ENCODE data around the gene TMCO1. TPM values are rescaled to one million over a fixed set of nuclear protein-coding genes. Genes with fewer than 3 reads are reported as not detected.

Gene TMCO1
- total and polyA plus RNA-seq, 2 donors from 2014 or later, result 109 to 149 TPM

DNA sequence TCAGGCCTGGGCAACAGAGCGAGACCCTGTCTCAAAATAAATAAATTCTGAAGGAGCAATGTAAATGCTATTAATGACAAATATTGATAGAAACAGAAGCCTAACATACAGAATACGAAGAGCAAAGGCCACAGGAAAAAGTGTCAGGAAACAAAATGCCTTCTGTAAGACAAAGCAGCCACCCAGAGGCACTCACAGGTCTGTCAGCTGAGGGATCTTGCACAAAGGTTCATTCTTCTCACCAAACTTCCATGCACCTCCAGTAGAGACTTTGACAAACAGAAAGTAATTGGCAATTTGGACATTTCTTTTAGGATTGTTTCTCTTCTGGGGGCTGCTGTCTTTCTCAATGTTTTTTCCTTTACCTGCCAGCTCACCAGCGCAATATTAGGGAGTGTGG lies 69.1 kb downstream of the TMCO1 start:
- FAIRE-seq (no peak), DNase-seq (no peak)
- TF ChIP-seq, protein P1, sequence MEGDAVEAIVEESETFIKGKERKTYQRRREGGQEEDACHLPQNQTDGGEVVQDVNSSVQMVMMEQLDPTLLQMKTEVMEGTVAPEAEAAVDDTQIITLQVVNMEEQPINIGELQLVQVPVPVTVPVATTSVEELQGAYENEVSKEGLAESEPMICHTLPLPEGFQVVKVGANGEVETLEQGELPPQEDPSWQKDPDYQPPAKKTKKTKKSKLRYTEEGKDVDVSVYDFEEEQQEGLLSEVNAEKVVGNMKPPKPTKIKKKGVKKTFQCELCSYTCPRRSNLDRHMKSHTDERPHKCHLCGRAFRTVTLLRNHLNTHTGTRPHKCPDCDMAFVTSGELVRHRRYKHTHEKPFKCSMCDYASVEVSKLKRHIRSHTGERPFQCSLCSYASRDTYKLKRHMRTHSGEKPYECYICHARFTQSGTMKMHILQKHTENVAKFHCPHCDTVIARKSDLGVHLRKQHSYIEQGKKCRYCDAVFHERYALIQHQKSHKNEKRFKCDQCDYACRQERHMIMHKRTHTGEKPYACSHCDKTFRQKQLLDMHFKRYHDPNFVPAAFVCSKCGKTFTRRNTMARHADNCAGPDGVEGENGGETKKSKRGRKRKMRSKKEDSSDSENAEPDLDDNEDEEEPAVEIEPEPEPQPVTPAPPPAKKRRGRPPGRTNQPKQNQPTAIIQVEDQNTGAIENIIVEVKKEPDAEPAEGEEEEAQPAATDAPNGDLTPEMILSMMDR (IDR thresholded peaks at IDR 0.05; ENCODE audit: borderline replicate concordance, extremely low read depth, insufficient read depth), result no peak
- H3K9me3 ChIP-seq (ENCODE audit: control insufficient read depth in 2 of 3, insufficient read depth in 1 of 3, low read length in 3 of 3), result no peaks in the 10 kb centered on the region
- H3K4me1 ChIP-seq (ENCODE audit: control insufficient read depth in 2 of 3, insufficient read depth in 2 of 3, low read depth in 1 of 3, low read length in 3 of 3), result peaks cover 0 to 10% (median 0%) of the 10 kb centered on the region in 3 donors
- H3K4me3 ChIP-seq (ENCODE audit: low read length in 3 of 3), result no peak overlapping the region
- intact Hi-C loops (cut with DNase I), result no loop called here
- no peak overlapping the region for H3K9ac ChIP-seq (ENCODE audit: low read length in 3 of 3)
- H3K27me3 ChIP-seq (ENCODE audit: control insufficient read depth, insufficient read depth, low read length), result no peaks in the 10 kb centered on the region
- no peak overlapping the region for H3K27ac ChIP-seq (ENCODE audit: low read depth in 2 of 2, low read length in 2 of 2)
- no peaks in the 10 kb centered on the region for H3K36me3 ChIP-seq (ENCODE audit: control insufficient read depth in 2 of 3, insufficient read depth in 3 of 3, low read length in 3 of 3)

DNA sequence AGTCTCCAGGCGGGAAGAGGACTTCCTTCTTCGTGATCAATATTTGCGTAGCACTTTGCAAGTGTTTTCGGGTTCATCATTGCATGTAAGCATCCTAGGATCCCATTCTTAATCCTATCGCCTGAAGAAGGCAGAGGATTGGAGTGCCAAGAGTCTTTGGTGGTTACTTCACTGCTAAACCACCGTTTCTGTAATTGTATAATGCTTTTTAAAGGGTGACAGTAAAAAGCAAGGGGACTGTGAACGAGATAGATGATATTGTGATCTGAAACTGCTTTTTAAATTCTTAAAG lies 70.0 kb downstream of the TMCO1 start:
- Histone ChIP-seq H3K4me1 (ENCODE audit: control insufficient read depth in 2 of 3, insufficient read depth in 2 of 3, low read depth in 1 of 3, low read length in 3 of 3) (peaks cover 0 to 10% (median 0%) of the 10 kb centered on the region in 3 donors), H3K4me3 (ENCODE audit: low read length in 3 of 3) (peak overlapping the region; percentile 94 to 97 (median 96)), H3K9me3 (ENCODE audit: control insufficient read depth in 2 of 3, insufficient read depth in 1 of 3, low read length in 3 of 3) (no peaks in the 10 kb centered on the region), H3K36me3 (ENCODE audit: control insufficient read depth in 2 of 3, insufficient read depth in 3 of 3, low read length in 3 of 3) (no peaks in the 10 kb centered on the region), H3K9ac (ENCODE audit: low read length in 3 of 3) (peak overlapping the region; percentile 15 to 85 (median 43)), H3K27ac (ENCODE audit: low read depth in 2 of 2, low read length in 2 of 2) (peak overlapping the region; percentile 74 to 87), H3K27me3 (ENCODE audit: control insufficient read depth, insufficient read depth, low read length) (no peaks in the 10 kb centered on the region)
- DNase-seq (no peak), FAIRE-seq (no peak)
- intact Hi-C loops (cut with DNase I), result no loop called here
- TF ChIP-seq, protein P1 (IDR thresholded peaks at IDR 0.05; ENCODE audit: borderline replicate concordance, extremely low read depth, insufficient read depth), result no peak

DNA sequence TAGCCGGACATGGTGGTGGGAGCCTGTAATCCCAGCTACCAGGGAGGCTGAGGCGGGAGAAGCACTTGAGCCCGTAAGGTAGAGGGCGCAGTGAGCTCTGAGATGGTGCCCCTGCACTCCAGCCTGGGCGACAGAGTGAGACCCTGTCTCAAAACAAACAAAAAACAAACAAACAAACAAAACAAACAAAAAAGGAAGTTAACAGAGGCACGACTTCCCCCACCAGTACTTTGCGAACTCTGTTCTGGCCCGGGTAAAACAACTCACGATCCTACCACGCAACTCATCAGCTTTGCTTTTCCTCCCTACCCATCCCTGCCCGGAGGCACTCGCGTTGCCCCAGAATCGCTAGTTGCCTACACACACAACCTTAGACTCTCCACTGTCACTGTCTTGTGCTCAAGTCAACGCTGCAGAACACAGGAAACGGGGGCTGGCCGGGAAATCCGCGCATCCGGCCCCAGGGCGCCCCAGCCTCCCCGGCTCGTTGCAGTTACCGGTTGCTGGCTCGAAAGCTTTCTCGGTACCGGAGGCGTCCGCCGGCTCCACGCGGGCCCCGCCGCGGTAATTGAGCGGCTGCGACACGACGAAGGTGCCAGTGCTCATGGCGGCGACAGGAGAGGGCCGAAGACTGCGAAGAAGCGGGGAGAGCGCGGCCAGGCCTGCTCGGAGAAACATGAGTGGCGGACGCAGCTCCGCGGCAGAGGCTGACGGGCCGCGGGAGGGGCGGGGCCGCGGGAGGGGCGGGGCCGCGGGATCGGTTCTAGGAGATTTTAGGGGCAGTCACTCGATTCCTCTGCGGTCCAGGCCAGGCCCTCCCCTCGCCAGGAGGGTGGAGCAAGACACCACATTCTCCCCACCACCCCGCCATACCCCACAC lies 70.5 kb downstream of the TMCO1 start, which contains the start of gene ALDH9A1:
Gene ALDH9A1, minus strand, starts transcription at position 682 of the 880 bp plus-strand sequence. Its CDS starts 4 bp downstream, at position 678.
- FAIRE-seq (no peak), DNase-seq (peak; percentile 89 to 95 (median 92))
- Histone ChIP-seq H3K9me3 (ENCODE audit: control insufficient read depth in 2 of 3, insufficient read depth in 1 of 3, low read length in 3 of 3) (no peaks in the 10 kb centered on the region), H3K9ac (ENCODE audit: low read length in 3 of 3) (peak within 1 kb of the TSS; percentile 85 to 95 (median 85)), H3K27ac (ENCODE audit: low read depth in 2 of 2, low read length in 2 of 2) (peak within 1 kb of the TSS; percentile 87 to 96), H3K4me3 (ENCODE audit: low read length in 3 of 3) (peak within 1 kb of the TSS; percentile 94 to 99 (median 97)), H3K4me1 (ENCODE audit: control insufficient read depth in 2 of 3, insufficient read depth in 2 of 3, low read depth in 1 of 3, low read length in 3 of 3) (peaks cover 0 to 10% (median 0%) of the 10 kb centered on the region in 3 donors), H3K27me3 (ENCODE audit: control insufficient read depth, insufficient read depth, low read length) (no peaks in the 10 kb centered on the region), H3K36me3 (ENCODE audit: control insufficient read depth in 2 of 3, insufficient read depth in 3 of 3, low read length in 3 of 3) (no peaks in the 10 kb centered on the region)
- TF ChIP-seq, protein P1 (IDR thresholded peaks at IDR 0.05; ENCODE audit: borderline replicate concordance, extremely low read depth, insufficient read depth), result peak; percentile 32
- intact Hi-C loops (cut with DNase I), result no loop called here

Measured in kidney (tissue), 14 donors.